Smooth muscle cell of the brain vasculature (primary cell): ENCODE measurements around the gene PIM3.

Experiments used
- DNase-seq: peaks from one replicate; pipeline ENCODE4 v3.0.0-alpha.2; 2012; ENCODE audit warnings: low read depth, low spot score

PIM3 gene

GRCh38 chr22:49960159-49961004 is at the start of gene PIM3:
Gene PIM3 (plus strand): TSS chr22:49960772. CDS start chr22:49960948, 176 bp downstream.
- peak; percentile 89 for DNase-seq

GRCh38 chr22:49911881-49912625 is 48.5 kb upstream of the PIM3 start:
- no peak for DNase-seq

GRCh38 chr22:49913026-49913425 is 47.5 kb upstream of the PIM3 start:
- DNase-seq, result no peak

GRCh38 chr22:49913446-49913845 is 47.1 kb upstream of the PIM3 start:
- DNase-seq, result no peak

GRCh38 chr22:49914256-49914655 is 46.3 kb upstream of the PIM3 start:
- no peak for DNase-seq

- DNase-seq, result no peak
Measured at GRCh38 chr22:49915610-49916009, 45.0 kb upstream of the PIM3 start.

GRCh38 chr22:49916831-49917230 is 43.7 kb upstream of the PIM3 start:
- DNase-seq, result no peak

GRCh38 chr22:49917974-49918910 is 42.3 kb upstream of the PIM3 start, which contains the start of the genes ALG12 and CRELD2:
Gene ALG12 (minus strand): TSS chr22:49918438. CDS start chr22:49913765, 4,673 bp downstream.
Gene CRELD2 (plus strand): TSS chr22:49918634. CDS start chr22:49918770, 136 bp downstream.
- peak; percentile 94 for DNase-seq

- DNase-seq, result no peak
Measured at GRCh38 chr22:49918911-49919881, 41.4 kb upstream of the PIM3 start.

- DNase-seq, result no peak
Measured at GRCh38 chr22:49920859-49921258, 39.7 kb upstream of the PIM3 start.

GRCh38 chr22:49921508-49922278 is 38.9 kb upstream of the PIM3 start:
- no peak for DNase-seq

- DNase-seq, result no peak
Measured at GRCh38 chr22:49922484-49922883, 38.1 kb upstream of the PIM3 start.

- no peak for DNase-seq
Measured at GRCh38 chr22:49922926-49923325, 37.6 kb upstream of the PIM3 start.

- DNase-seq, result no peak
Measured at GRCh38 chr22:49923445-49923844, 37.1 kb upstream of the PIM3 start.

GRCh38 chr22:49924113-49924833 is 36.3 kb upstream of the PIM3 start:
- DNase-seq, result no peak

GRCh38 chr22:49925525-49926128 is 34.9 kb upstream of the PIM3 start:
- DNase-seq, result no peak

GRCh38 chr22:49926916-49927315 is 33.7 kb upstream of the PIM3 start:
- no peak for DNase-seq

GRCh38 chr22:49927483-49928184 is 32.9 kb upstream of the PIM3 start:
- no peak for DNase-seq
